NCI-H1417 (cell line): Measurements from ENCODE around the gene CKS1B.
A peak's percentile ranks its signal among the peaks of the same experiment; 100 is the strongest.

Experiments used
- DNase-seq, 3 experiments: peaks; one replicate each; lab custom pipeline; 2025; lab: John Stamatoyannopoulos, UW

The CKS1B gene

GRCh38 chr1:155014709-155015508 is 40.4 kb downstream of the CKS1B start:
- DNase-seq = no peak

DNA sequence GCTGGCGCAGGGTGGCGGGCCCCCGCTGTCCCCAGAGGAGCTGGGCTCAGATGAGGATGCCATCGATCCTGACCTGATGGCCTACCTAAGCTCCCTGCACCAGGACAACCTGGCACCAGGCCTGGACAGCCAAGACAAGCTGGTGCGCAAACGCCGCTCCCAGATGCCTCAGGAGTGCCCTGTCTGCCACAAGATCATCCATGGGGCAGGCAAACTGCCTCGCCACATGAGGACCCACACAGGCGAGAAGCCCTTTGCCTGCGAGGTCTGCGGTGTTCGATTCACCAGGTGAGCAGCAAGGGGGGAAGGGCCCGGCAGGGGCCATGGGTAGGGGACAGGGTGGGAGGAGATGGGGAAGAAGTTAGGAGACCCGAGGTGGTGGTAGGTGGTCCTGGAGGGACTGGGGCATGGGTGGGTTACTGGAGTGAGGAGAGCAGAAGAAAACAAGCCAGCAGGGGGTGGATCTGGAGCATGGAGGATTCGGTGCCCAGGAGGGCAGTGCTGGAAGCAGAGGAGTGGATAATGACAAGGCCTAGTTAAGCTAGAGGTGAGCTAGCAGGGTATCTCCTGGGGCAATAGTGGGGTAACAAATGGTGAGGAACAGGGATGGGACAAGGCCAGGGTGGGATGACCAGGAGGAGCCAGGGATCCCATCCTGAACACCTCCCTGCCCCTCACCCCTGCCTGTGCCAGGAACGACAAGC is 41.2 kb downstream of the CKS1B start:
- no peak for DNase-seq

- no peak for DNase-seq
Measured at GRCh38 chr1:155016231-155016831, 41.9 kb downstream of the CKS1B start.

- DNase-seq = peak; percentile 38 to 89 (median 65)
Measured at GRCh38 chr1:155017041-155017945, 42.8 kb downstream of the CKS1B start.

GRCh38 chr1:155017946-155018316 is 43.5 kb downstream of the CKS1B start:
- no peak for DNase-seq

DNA sequence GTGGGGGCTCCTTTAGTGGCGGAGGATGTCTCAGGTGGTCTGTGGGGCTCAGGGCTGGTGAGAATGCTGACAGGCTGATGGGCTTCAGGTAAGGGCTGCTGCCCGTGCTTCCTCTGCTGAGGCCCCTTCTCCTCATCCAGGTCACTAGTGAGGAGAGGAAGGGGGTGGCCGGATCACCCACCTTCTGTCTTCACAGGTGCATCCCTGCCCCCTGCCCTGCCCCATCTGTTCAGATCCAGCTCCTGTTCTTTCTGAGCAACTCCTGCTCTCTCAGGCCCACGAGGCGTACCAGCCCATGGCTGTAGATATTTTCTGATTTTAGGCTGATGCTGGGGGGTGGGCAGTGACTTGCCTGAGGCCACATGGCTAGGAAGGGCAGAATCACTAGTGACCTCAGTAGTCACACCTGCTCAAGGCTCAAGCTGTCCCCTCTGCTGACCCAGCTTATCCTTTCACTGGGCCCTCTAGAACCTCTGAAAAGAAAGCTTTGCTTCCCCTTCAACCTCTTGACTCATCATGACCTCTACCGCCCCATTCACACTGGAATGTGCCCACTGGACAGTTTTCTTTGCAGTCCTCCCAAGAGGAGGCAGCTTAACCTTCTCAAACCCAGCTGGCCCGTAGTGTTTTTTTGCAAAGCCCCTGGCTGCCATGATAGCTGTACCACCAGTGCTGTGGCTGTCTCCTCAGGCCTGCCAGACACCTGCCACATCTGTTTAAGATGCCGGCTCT is 44.3 kb downstream of the CKS1B start:
- DNase-seq = no peak

DNA sequence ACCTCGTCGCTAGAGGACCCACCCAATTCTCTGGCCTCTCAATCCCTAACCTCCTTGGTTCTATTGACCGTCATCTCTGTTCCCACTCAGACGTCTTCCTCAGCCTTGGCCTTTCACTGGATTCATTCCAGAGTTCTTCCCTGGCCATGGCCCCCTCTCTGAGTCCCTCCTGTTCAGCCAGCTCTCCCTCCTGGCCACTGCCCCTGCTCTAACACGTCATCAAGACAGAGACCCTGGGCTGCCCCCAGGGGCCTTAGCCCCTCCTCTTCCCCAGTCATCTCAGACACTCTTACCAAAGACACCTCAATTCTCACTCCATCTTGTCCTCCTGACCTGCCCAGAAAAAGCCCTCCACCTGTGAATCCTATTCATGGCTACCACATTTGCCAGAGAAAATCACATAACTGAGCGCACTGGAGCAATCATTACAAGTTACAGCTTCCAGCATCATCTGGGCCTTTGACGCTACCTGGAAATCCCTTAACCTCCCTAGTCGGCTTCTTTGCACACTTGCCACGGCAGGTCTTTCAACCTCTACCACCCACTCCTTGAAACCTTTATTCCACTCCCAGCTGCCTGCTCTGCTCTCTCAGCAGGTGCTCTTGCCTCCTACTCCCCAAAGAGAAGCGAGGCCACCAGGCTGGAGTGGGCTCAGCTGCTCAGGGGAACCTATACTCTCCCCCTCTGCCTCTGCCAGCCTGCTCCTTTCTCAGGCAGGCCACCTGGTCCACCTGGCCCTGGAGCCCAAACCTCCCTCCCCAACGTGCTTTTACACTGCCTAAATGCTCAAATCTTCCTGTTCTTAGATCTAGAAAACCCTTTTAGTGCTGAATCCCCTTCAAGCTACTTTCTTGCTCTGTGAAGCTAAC is 45.1 kb downstream of the CKS1B start:
- peak in 1 of 3 experiments; percentile 47 for DNase-seq

GRCh38 chr1:155022136-155022926 is 47.9 kb downstream of the CKS1B start:
- no peak for DNase-seq

- peak in 2 of 3 experiments; percentile 48 to 70 for DNase-seq
Measured at GRCh38 chr1:155022927-155023236, 48.4 kb downstream of the CKS1B start.

- no peak for DNase-seq
Measured at GRCh38 chr1:155023627-155024026, 49.1 kb downstream of the CKS1B start.

GRCh38 chr1:155024315-155024714 is 49.8 kb downstream of the CKS1B start:
- DNase-seq = no peak

- DNase-seq = no peak
Measured at GRCh38 chr1:155026154-155026553, 51.7 kb downstream of the CKS1B start.

GRCh38 chr1:155026588-155026987 is 52.1 kb downstream of the CKS1B start:
- no peak for DNase-seq
